ENCODE results near the gene FABP3. TPM values are rescaled to one million over a fixed set of nuclear protein-coding genes. Genes with fewer than 3 reads are reported as not detected.

FABP3 gene
- total and polyA plus RNA-seq, 10 of the 15 experiments (the other 5 are each of a cell fraction or from before 2014, with no cell fraction given), result 0.36 to 1.2 (median 0.67) TPM; not detected in 2

DNA sequence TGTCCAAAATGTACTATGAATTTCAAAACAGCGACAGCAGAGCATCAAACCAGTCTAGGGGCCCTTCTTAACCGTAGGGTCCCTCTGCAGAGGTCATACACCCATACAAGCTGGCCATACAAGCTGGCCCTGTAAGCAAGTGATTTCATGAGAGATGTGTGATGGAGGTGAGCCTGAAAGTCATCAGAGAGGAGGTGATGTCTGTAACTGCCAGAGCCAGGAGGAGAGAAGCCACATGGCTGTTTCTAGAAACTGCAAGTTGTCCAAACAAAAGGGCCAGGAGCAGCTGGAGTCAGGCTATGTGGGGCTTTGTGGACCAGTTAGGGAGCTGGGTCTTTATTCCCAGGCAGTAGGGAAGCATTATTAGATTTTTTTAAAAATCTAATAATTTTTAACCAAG lies 25.4 kb upstream of the FABP3 start (continued):
- TF ChIP-seq BCLAF1 (IDR thresholded peaks at IDR 0.05) (no peak), ZZZ3 (IDR thresholded peaks at IDR 0.05; ENCODE audit: control insufficient read depth, insufficient read length, low read depth) (no peak), PAX8 (IDR thresholded peaks at IDR 0.05) (no peak), ESRRA (IDR thresholded peaks at IDR 0.05; ENCODE audit: low read length) (no peak), SREBF1 (IDR thresholded peaks at IDR 0.05; ENCODE audit: low read length) (no peak)
- TF ChIP-seq, protein P1, sequence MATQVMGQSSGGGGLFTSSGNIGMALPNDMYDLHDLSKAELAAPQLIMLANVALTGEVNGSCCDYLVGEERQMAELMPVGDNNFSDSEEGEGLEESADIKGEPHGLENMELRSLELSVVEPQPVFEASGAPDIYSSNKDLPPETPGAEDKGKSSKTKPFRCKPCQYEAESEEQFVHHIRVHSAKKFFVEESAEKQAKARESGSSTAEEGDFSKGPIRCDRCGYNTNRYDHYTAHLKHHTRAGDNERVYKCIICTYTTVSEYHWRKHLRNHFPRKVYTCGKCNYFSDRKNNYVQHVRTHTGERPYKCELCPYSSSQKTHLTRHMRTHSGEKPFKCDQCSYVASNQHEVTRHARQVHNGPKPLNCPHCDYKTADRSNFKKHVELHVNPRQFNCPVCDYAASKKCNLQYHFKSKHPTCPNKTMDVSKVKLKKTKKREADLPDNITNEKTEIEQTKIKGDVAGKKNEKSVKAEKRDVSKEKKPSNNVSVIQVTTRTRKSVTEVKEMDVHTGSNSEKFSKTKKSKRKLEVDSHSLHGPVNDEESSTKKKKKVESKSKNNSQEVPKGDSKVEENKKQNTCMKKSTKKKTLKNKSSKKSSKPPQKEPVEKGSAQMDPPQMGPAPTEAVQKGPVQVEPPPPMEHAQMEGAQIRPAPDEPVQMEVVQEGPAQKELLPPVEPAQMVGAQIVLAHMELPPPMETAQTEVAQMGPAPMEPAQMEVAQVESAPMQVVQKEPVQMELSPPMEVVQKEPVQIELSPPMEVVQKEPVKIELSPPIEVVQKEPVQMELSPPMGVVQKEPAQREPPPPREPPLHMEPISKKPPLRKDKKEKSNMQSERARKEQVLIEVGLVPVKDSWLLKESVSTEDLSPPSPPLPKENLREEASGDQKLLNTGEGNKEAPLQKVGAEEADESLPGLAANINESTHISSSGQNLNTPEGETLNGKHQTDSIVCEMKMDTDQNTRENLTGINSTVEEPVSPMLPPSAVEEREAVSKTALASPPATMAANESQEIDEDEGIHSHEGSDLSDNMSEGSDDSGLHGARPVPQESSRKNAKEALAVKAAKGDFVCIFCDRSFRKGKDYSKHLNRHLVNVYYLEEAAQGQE (IDR thresholded peaks at IDR 0.05; ENCODE audit: low read depth, low read length), result no peak

All from GM12878 (cell line).